ENCODE results near the gene SCN1B. TPM values are rescaled to one million over a fixed set of nuclear protein-coding genes. Genes with fewer than 3 reads are reported as not detected.
A peak's percentile ranks its signal among the peaks of the same experiment; 100 is the strongest.
"Not testable (repeated sequence)": the region's sequence is repeated elsewhere in the genome, so short reads cannot be mapped to it uniquely, and the experiment has no call there.

The SCN1B gene
- total RNA-seq, 4 donors from 2014 or later: 8.0 to 23.2 (median 11.8) TPM

GRCh38 chr19:35044317-35045117 is 14.2 kb downstream of the SCN1B start:
- TF ChIP-seq, protein P1, sequence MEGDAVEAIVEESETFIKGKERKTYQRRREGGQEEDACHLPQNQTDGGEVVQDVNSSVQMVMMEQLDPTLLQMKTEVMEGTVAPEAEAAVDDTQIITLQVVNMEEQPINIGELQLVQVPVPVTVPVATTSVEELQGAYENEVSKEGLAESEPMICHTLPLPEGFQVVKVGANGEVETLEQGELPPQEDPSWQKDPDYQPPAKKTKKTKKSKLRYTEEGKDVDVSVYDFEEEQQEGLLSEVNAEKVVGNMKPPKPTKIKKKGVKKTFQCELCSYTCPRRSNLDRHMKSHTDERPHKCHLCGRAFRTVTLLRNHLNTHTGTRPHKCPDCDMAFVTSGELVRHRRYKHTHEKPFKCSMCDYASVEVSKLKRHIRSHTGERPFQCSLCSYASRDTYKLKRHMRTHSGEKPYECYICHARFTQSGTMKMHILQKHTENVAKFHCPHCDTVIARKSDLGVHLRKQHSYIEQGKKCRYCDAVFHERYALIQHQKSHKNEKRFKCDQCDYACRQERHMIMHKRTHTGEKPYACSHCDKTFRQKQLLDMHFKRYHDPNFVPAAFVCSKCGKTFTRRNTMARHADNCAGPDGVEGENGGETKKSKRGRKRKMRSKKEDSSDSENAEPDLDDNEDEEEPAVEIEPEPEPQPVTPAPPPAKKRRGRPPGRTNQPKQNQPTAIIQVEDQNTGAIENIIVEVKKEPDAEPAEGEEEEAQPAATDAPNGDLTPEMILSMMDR (IDR thresholded peaks at IDR 0.05): peak in 2 of 3 donors; percentile 25 to 68
- ATAC-seq (ENCODE audit: low FRiP score) (no peak), DNase-seq (ENCODE audit: low spot score) (peak; percentile 75)

DNA sequence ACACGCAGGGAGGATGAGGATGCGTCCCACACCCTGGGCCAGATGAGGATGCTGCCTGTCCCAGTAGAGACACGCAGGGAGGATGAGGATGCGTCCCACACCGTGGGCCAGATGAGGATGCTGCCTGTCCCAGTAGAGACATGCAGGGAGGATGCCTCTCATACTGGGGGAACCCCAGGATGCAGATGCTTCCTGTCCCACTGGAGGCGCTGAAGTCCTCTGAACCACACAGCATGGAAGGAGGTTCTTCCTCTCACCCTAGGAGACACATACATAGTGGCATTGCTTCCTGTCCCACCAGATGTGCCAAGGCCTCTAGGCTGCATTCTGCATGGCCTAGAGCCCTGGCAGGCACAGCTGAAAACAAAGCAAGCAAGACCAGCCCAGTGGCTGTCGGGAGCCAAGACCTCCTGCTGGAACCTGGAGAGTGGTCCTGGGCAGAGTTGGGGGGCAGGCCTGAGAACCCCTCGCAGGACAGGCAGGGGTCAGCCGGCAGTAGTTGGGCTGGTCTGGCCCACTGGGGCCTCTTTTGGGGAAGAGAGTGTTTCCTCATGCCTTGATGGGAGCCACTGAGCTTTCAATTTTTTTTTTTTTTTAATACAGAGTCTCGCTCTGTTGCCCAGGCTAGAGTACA is 15.5 kb downstream of the SCN1B start:
- TF ChIP-seq, protein P1 (IDR thresholded peaks at IDR 0.05): no peak
- ATAC-seq (ENCODE audit: low FRiP score): no peak
- DNase-seq (ENCODE audit: low spot score): no peak

- ATAC-seq (ENCODE audit: low FRiP score) (no peak), DNase-seq (ENCODE audit: low spot score) (no peak)
- TF ChIP-seq, protein P1 (IDR thresholded peaks at IDR 0.05): no peak
Measured at GRCh38 chr19:35046461-35046860, 16.2 kb downstream of the SCN1B start.

DNA sequence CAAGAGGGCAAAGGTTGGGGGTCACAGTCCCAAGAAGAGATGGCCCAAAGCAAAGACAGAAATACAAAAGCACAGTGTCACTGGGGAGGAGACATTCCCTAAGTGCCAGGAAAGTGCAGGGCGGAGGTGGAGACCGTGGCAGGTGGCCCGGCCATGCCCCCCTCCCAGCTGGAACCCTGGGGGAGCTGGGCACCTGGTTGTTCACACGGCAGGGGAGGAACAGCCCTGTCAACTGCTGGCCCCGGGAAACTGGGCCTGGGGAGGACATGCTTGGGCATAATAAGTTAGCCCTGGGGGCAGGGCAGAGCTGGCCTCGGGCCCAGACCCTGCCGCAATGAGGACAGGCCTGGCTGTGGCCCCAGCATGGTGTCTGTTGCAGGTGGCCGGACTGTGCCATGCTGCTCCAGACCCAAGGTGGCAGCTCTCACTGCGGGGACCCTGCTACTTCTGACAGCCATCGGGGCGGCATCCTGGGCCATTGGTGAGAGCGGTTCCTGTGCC is 18.7 kb downstream of the SCN1B start:
- no peak for DNase-seq (ENCODE audit: low spot score)
- no peak for ATAC-seq (ENCODE audit: low FRiP score)
- TF ChIP-seq, protein P1 (IDR thresholded peaks at IDR 0.05): no peak

DNA sequence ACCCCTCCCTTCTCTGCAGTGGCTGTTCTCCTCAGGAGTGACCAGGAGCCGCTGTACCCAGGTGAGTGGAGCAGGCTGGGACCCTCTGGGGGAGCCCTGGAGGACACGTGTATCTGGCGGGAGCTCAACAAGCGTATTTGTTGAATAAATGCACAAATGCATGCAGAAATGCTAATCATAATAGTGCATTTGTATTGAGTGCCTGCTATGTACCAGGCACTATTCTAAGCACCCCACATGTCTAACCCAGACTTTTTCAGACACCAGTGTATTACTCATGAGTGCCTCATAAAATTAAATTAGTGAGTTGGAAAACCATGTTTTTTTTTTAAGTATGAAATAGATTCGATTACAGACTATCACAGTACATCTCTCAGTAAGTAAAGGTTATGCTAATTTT is 19.2 kb downstream of the SCN1B start:
- DNase-seq (ENCODE audit: low spot score): no peak
- no peak for ATAC-seq (ENCODE audit: low FRiP score)
- TF ChIP-seq, protein P1 (IDR thresholded peaks at IDR 0.05): no peak

DNA sequence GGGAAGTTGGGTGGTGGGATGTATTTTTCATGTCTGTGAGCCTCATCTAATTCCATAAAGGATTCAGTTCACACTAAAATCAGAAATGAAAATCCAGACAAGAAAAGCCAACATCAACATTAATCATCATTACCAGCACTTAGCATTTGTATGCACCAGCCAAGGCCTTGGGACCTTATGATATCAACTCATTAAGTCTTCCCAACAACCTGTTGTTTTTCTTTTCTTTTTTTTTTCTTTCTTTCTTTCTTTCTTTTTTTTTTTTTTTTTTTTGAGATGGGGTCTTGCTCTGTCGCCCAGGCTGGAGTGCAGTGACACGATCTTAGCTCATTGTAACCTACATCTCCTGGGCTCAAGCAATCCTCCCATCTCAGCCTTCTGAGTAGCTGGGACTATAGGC is 20.4 kb downstream of the SCN1B start:
- ATAC-seq (ENCODE audit: low FRiP score); DNase-seq (ENCODE audit: low spot score): not testable (repeated sequence)

GRCh38 chr19:35051268-35051667 is 21.0 kb downstream of the SCN1B start:
- not testable (repeated sequence) for DNase-seq (ENCODE audit: low spot score); ATAC-seq (ENCODE audit: low FRiP score)

DNA sequence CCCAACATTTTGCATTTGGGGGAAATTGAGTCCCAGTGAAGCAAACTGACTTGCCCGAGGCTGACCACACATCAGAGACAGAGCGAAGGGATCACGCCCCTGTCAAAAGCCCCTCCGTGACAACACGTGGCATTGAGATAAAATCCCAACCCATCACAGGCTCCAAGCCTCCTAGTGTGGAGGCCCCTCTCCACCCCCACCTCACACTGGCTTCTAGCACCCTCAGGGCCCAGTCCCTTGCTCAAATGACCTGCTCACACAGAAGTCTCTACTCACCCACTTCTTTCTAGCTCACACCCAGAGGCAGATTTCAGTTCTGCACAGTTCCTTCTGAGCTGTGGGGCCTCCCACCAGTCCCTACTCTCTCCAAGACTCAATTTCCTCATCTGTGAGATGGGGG is 21.5 kb downstream of the SCN1B start:
- DNase-seq (ENCODE audit: low spot score) (no peak), ATAC-seq (ENCODE audit: low FRiP score) (no peak)
- TF ChIP-seq, protein P1 (IDR thresholded peaks at IDR 0.05): no peak
